ENCODE data around the gene JMJD7.

The JMJD7 gene

GRCh38 chr15:41886741-41887140, 58.8 kb downstream of the JMJD7 start:
- DNase-seq: no peak

- no peak for DNase-seq
Observed at GRCh38 chr15:41887161-41887560, 59.3 kb downstream of the JMJD7 start.

Measured in stimulated activated CD4-positive, alpha-beta T cell treated with anti-CD3 and anti-CD28 coated beads, Interleukin-4, amount 100 ng/mL, for 4 hours (primary cell).